Endothelial cell (in vitro differentiated cells): ENCODE data around the gene ABHD13. TPM values are rescaled to one million over a fixed set of nuclear protein-coding genes. Genes with fewer than 3 reads are reported as not detected.

Experiments used
- DNase-seq: peaks from one replicate; pipeline ENCODE4 v3.0.0; 2021; ENCODE audit warnings: low spot score
- H3K27ac Mint-ChIP-seq: one replicate; pipeline ENCODE4 v1.8.0; 2021; ENCODE audit warnings: mixed read lengths, inconsistent platforms; ENCODE audit not compliant: unreplicated experiment
- H3K27me3 Mint-ChIP-seq: one replicate; pipeline ENCODE4 v1.8.0; 2021; ENCODE audit warnings: mild to moderate bottlenecking, moderate library complexity, mixed read lengths, inconsistent platforms; ENCODE audit not compliant: unreplicated experiment
- H3K36me3 Mint-ChIP-seq: one replicate; pipeline ENCODE4 v1.8.0; 2021; ENCODE audit warnings: mild to moderate bottlenecking, low read depth, mixed read lengths, inconsistent platforms; ENCODE audit not compliant: unreplicated experiment
- H3K4me1 Mint-ChIP-seq: one replicate; pipeline ENCODE4 v1.8.0; 2021; ENCODE audit warnings: mild to moderate bottlenecking, mixed read lengths, inconsistent platforms; ENCODE audit not compliant: unreplicated experiment
- H3K4me3 Mint-ChIP-seq: one replicate; pipeline ENCODE4 v1.8.0; 2021; ENCODE audit warnings: mild to moderate bottlenecking, mixed read lengths, inconsistent platforms; ENCODE audit not compliant: unreplicated experiment
- H3K9me3 Mint-ChIP-seq: one replicate; pipeline ENCODE4 v1.8.0; 2021; ENCODE audit warnings: mixed read lengths, inconsistent platforms; ENCODE audit not compliant: unreplicated experiment
- CTCF ChIP-seq: fragments of 200-600 bp; sonication (generic); IDR thresholded peaks from one replicate; pipeline ENCODE4 v1.5.0; 2021; ENCODE audit warnings: antibody characterized with exemption; ENCODE audit not compliant: unreplicated experiment
- total RNA-seq: library from RNA; stranded (reverse); fragmentation: NEBNext Ultra II Directional; extraction: Animal tissue kit (Norgen Biotek cat#: 25700); gene quantifications from one replicate; pipeline ENCODE4 v1.2.1, GENCODE V29; 2021; ENCODE audit not compliant: unreplicated experiment

ABHD13 gene
- total RNA-seq, 1 donor from 2014 or later, result 8.5 TPM

GRCh38 chr13:108230377-108230776, 12.2 kb downstream of the ABHD13 start:
- H3K27ac Mint-ChIP-seq, result no peak overlapping the region
- no peak for DNase-seq
- H3K4me1 Mint-ChIP-seq, result no peaks in the 10 kb centered on the region
- no peaks in the 10 kb centered on the region for H3K27me3 Mint-ChIP-seq
- no peak overlapping the region for H3K4me3 Mint-ChIP-seq
- TF ChIP-seq CTCF, result no peak
- H3K36me3 Mint-ChIP-seq, result no peaks in the 10 kb centered on the region
- H3K9me3 Mint-ChIP-seq, result no peaks in the 10 kb centered on the region

- TF ChIP-seq CTCF, result no peak
- H3K4me3 Mint-ChIP-seq, result no peak overlapping the region
- H3K9me3 Mint-ChIP-seq, result no peaks in the 10 kb centered on the region
- H3K36me3 Mint-ChIP-seq, result no peaks in the 10 kb centered on the region
- H3K27me3 Mint-ChIP-seq, result no peaks in the 10 kb centered on the region
- no peaks in the 10 kb centered on the region for H3K4me1 Mint-ChIP-seq
- no peak overlapping the region for H3K27ac Mint-ChIP-seq
- DNase-seq, result no peak
Measured at GRCh38 chr13:108249150-108249549, 31.0 kb downstream of the ABHD13 start.

GRCh38 chr13:108257248-108257647, 39.1 kb downstream of the ABHD13 start:
- H3K36me3 Mint-ChIP-seq, result no peaks in the 10 kb centered on the region
- no peak for TF ChIP-seq CTCF
- no peaks in the 10 kb centered on the region for H3K9me3 Mint-ChIP-seq
- H3K4me3 Mint-ChIP-seq, result no peak overlapping the region
- no peak overlapping the region for H3K27ac Mint-ChIP-seq
- no peaks in the 10 kb centered on the region for H3K4me1 Mint-ChIP-seq
- no peak for DNase-seq
- no peaks in the 10 kb centered on the region for H3K27me3 Mint-ChIP-seq

GRCh38 chr13:108263621-108264355, 45.6 kb downstream of the ABHD13 start:
- Mint-ChIP-seq H3K27me3 (no peaks in the 10 kb centered on the region), H3K9me3 (no peaks in the 10 kb centered on the region), H3K4me1 (no peaks in the 10 kb centered on the region), H3K4me3 (no peak overlapping the region), H3K27ac (no peak overlapping the region), H3K36me3 (no peaks in the 10 kb centered on the region)
- no peak for DNase-seq
- no peak for TF ChIP-seq CTCF

GRCh38 chr13:108266321-108266990, 48.3 kb downstream of the ABHD13 start:
- Mint-ChIP-seq H3K4me3 (no peak overlapping the region), H3K9me3 (no peaks in the 10 kb centered on the region), H3K36me3 (no peaks in the 10 kb centered on the region), H3K27ac (no peak overlapping the region), H3K4me1 (peaks cover 8% of the 10 kb centered on the region), H3K27me3 (no peaks in the 10 kb centered on the region)
- TF ChIP-seq CTCF, result no peak
- no peak for DNase-seq
